Right renal pelvis (tissue), 4 donors: ENCODE data around the gene PCCA. TPM values are rescaled to one million over a fixed set of nuclear protein-coding genes. Genes with fewer than 3 reads are reported as not detected.
"Not testable (repeated sequence)": the region's sequence is repeated elsewhere in the genome, so short reads cannot be mapped to it uniquely, and the experiment has no call there.

Experiments
- DNase-seq, 4 donors: peaks; one replicate each; pipeline ENCODE4 v3.0.0-alpha.2; 2013; ENCODE audit warnings: low read depth in 4 of 4, low spot score in 3 of 4, missing footprints in 1 of 4
- polyA plus RNA-seq, 4 donors: library from polyadenylated mRNA; unstranded; fragments of 120-200 nt; gene quantifications; one replicate each; pipeline ENCODE4 v1.2.1, GENCODE V29; 2013; ENCODE audit not compliant: insufficient read length in 4 of 4

The PCCA gene
- polyA plus RNA-seq, 4 donors = 50.8 to 70.4 (median 65.4) TPM

- DNase-seq = no peak
Observed at GRCh38 chr13:100515410-100515800, 426.5 kb downstream of the PCCA start.

- no peak for DNase-seq
Observed at GRCh38 chr13:100517135-100517534, 428.2 kb downstream of the PCCA start.

- DNase-seq = no peak
Observed at GRCh38 chr13:100517728-100518127, 428.8 kb downstream of the PCCA start.

GRCh38 chr13:100518394-100519062, 429.6 kb downstream of the PCCA start:
- no peak for DNase-seq

- DNase-seq = no peak
Observed at GRCh38 chr13:100519626-100520025, 430.7 kb downstream of the PCCA start.

GRCh38 chr13:100520936-100521850, 432.3 kb downstream of the PCCA start:
- no peak for DNase-seq

- no peak for DNase-seq
Observed at GRCh38 chr13:100521851-100522617, 433.1 kb downstream of the PCCA start.

- no peak for DNase-seq
Observed at GRCh38 chr13:100522618-100523309, 433.9 kb downstream of the PCCA start.

- DNase-seq = no peak
Observed at GRCh38 chr13:100523411-100523810, 434.5 kb downstream of the PCCA start.

GRCh38 chr13:100523981-100524386, 435.1 kb downstream of the PCCA start:
- DNase-seq = no peak

GRCh38 chr13:100524688-100525087, 435.8 kb downstream of the PCCA start:
- DNase-seq = not testable (repeated sequence)

GRCh38 chr13:100525453-100526317, 436.8 kb downstream of the PCCA start:
- DNase-seq = no peak

- no peak for DNase-seq
Observed at GRCh38 chr13:100526318-100527000, 437.6 kb downstream of the PCCA start.

- DNase-seq = no peak
Observed at GRCh38 chr13:100527644-100528043, 438.8 kb downstream of the PCCA start.

- DNase-seq = no peak
Observed at GRCh38 chr13:100528353-100528752, 439.5 kb downstream of the PCCA start.

GRCh38 chr13:100528820-100529219, 439.9 kb downstream of the PCCA start:
- no peak for DNase-seq

GRCh38 chr13:100529666-100530377, 440.9 kb downstream of the PCCA start:
- DNase-seq = no peak

- no peak for DNase-seq
Observed at GRCh38 chr13:100530671-100531213, 441.8 kb downstream of the PCCA start.
